Measurements from ENCODE around the gene CMTM6.
"Not testable (repeated sequence)": the region's sequence is repeated elsewhere in the genome, so short reads cannot be mapped to it uniquely, and the experiment has no call there.

CMTM6 gene

DNA sequence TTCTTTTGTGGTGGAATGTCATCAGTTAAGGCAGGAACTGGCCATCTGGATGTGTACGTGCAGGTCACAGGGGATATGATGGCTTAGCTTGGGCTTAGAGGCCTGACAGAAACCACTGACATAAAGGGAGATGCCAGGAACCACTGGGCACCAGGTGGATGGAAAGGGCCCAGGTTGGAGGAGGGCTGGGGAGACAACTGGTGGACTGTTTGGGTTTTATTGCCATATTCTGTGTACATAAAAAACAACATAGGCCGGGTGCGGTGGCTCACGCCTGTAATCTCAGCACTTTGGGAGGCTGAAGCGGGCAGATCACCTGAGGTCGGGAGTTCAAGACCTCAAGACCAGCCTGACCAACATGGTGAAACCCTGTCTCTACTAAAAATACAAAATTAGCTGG, 35.8 kb downstream of the CMTM6 start:
- not testable (repeated sequence) for DNase-seq (ENCODE audit: low spot score)

DNA sequence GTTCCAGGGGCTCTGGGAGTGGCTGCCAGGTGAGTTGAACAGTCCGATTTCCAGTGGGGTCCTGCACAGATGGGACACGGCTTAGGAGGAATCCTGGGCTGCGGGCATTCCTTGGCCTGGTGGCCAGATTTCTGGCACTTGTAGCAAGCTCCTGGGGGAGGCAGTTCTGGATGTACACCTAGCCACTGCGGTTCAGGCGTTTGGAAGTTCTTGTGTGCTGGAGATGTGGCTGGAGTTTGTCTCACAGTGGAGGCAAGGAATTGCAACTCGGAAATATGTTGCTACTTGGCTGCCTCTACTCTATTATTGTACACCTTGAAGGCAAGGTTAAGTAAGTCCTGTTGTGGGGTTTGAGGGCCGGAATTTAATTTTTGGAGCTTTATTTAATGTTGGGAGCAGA, 37.9 kb downstream of the CMTM6 start:
- not testable (repeated sequence) for DNase-seq (ENCODE audit: low spot score)

- DNase-seq (ENCODE audit: low spot score), result not testable (repeated sequence)
Observed at GRCh38 chr3:32463415-32463814, 39.2 kb downstream of the CMTM6 start.

DNA sequence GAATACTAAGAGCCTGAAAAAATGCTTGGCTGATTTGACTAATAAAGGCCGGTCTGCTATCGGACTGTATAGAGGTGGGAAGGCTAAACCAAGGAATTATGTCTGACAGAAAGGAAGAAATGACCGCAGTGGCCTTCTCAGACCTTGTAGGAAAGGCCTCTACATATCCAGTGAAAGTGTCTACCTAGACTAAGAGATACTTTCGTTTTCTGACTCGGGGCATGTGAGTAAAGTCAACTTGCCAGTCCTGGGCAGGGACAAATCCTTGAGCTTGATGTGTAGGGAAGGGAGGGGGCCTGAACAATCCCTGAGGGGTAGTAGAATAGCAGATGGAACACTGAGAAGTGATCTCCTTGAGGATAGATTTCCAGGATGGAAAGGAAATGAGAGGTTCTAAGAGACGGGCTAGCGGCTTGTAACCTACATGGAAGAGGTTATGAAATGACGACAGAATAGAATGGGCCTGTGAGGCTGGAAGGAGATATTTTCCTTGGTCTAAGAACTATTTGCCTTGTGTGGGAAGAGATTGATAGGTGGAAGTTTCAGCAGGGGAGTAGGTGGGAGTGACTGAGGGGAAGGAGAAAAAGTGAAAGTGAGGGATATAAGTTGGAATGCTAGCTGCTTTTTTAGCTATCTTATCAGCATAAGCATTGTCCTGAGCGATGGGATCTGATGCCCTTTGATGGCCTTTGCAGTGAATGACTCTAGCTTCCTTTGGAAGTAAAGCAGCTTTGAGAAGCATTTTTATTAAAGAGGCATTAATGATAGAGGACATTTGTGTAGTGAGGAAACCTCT, 40.3 kb downstream of the CMTM6 start:
- not testable (repeated sequence) for DNase-seq (ENCODE audit: low spot score)

- not testable (repeated sequence) for DNase-seq (ENCODE audit: low spot score)
Observed at GRCh38 chr3:32460817-32461496, 41.7 kb downstream of the CMTM6 start.

DNA sequence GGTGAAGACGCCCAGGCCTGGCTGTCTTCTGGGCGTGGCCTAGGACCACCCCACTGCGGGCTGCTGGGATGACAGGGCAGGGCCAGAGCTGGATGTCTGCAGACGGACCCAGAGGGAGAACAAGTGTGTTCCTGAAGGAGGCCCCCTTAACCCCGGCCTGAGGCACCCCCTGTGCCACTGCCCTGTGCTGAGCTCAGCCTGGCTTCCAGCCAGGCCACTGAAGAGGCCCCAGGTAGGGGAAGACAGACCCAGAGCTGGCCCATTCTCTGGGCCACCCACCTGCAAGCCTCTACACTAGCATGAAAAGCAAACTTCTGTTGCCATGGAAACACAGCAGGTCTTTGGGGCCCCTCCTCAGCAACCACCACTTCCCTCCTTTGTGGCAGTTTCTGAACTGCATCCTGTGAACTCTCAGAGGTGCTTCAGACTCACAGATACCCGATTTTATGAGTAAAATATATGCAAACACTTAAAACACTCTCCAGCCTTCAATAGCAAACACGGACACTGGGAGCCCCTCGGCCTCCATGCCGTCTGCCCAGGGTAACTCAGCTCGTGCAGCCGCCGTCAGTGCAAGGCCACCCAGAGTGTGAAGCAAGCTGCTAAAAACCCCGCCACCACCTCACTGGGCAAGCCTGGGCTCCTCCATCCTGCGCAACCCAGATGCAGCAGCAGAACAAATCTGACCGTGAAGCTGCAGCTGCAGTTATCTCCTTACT, 42.5 kb downstream of the CMTM6 start:
- no peak for DNase-seq (ENCODE audit: low spot score)

GRCh38 chr3:32459450-32459849, 43.2 kb downstream of the CMTM6 start:
- no peak for DNase-seq (ENCODE audit: low spot score)

GRCh38 chr3:32457971-32458471, 44.6 kb downstream of the CMTM6 start:
- DNase-seq (ENCODE audit: low spot score), result no peak

DNA sequence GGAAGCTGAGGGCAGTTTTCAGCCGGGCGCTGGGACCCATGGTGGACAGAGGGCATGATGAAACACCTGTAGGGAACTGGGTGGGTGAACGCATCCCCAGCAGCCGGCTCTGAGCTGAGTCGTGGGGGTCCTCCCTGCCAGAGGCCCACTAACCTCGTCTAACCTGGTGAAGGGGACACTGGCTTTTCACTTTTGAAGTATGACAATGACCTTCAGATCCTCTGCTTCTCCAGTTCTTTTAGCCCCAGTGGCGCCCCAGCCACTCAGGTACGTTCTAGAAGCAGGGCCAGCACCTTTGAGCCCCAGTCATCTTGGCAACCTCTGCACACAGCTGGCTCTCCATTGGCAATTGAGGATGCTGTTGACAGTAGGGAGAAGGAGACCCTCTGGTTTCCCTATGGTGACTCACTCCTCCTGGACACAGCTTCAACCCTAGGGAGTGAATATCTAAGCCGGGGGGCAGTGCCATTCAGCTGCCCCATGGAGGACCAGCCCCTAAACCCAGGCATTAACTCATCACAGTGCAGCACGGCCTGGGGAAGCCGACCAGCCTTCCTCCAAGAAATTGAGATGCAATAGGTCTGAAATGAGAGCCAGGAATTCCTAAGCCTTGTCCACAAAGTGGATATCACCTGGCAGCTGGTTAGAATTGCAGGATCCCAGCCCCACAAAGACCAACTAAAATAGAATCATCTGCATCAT, 46.1 kb downstream of the CMTM6 start:
- DNase-seq (ENCODE audit: low spot score), result no peak

- no peak for DNase-seq (ENCODE audit: low spot score)
Observed at GRCh38 chr3:32455609-32456428, 46.8 kb downstream of the CMTM6 start.

DNA sequence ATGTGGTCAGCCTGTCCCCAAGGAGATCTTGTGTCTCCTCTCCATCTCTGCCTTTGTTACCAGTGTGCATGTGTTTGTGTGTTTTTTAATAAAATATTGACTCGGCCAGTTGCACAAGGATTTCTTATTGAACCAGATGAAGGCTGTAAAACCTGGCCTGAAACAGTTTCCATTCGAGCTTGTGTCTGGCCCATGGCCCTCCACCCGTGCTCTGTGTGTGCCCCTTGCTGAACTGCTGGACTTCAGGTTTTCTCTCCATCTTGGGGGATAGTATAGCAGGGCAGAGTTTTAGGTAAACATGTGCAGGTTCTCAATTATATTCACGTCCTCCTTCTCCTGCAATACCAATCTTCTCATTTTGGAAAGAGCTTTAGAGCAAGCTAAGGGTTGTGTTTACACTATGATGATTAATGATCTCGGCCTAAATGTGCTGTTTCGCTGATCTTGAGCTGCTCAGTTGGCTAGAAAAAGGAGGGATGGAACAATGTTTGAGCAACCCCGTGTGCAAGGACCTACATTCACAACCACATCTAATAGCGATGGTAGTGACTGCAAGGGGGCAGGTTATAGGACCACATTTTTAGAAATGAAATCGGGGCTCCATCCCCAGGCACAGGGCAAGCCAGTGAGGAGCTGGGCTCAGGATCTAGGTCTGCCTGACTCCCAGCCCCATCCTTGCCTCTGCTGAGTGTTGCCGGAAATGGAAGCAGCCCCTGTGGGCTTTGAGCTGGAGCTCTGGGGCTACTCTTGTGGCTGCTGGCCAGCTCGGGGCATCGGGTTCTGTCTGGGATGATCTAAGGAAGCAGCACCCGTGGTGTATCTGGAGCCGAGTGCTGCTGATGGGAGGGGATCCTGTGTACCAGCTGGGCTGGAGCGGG, 47.7 kb downstream of the CMTM6 start:
- DNase-seq (ENCODE audit: low spot score), result no peak

DNA sequence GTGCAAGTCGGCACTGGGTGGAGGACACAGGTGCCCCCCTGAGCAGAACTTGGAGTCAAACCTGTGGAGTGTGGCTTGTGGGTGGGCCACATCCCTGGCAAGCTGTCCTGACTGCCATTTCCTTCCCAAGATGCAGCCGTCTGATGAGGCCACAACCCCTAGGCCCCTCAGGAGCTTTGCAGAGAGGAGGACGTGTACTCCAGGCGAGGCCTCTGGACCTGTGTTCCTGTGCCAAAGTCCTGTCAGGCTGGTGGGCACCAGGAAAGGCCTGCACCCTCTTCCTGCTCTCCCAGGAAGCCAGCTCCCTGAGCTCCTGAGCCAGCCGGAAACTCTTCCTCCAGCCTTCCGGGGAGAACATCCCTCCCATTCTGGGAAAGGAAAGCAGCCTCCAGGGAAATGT, 48.5 kb downstream of the CMTM6 start:
- DNase-seq (ENCODE audit: low spot score), result no peak

- DNase-seq (ENCODE audit: low spot score), result no peak
Observed at GRCh38 chr3:32453346-32453745, 49.3 kb downstream of the CMTM6 start.

- no peak for DNase-seq (ENCODE audit: low spot score)
Observed at GRCh38 chr3:32452009-32452408, 50.6 kb downstream of the CMTM6 start.

- no peak for DNase-seq (ENCODE audit: low spot score)
Observed at GRCh38 chr3:32450992-32451659, 51.5 kb downstream of the CMTM6 start.

DNA sequence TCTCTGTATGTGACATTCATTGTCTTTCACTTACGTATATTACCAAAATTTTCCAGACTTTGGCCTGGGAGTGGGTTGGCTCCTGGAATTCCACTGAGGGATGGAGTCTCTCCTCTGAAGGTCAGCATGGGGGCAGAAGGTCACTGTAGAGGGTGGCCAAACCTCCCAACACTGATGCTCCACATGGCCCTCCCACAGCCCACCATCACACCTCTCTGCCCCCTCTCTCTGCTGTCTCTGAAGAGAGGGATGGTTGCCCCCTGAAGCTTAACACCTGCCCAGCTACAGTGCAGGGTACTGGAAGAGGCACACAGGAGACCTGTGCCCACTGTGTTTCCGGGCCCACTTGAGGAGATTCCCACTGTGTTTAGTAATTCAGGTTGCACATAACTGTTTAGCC, 52.2 kb downstream of the CMTM6 start:
- DNase-seq (ENCODE audit: low spot score), result no peak

DNA sequence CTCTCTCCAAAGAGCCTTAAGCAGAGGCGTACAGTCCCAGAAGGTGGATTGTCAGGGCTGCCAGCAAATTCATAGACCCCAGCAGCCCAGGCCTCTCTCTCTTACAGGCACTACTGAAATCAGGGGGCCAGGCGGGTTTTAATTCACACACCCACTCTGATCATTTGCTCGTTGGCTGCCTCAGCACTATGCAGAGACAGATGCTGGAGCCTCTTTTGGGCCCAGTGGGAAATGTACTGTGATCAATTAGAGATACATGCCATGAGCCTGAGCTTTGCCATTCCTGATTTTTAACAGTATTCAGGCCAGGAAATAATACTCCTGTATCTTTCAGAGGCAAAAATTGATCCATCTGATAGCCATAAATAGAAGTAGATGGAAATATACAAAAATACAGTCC, 53.0 kb downstream of the CMTM6 start:
- DNase-seq (ENCODE audit: low spot score), result no peak

- DNase-seq (ENCODE audit: low spot score), result no peak
Observed at GRCh38 chr3:32448686-32449474, 53.8 kb downstream of the CMTM6 start.

DNA sequence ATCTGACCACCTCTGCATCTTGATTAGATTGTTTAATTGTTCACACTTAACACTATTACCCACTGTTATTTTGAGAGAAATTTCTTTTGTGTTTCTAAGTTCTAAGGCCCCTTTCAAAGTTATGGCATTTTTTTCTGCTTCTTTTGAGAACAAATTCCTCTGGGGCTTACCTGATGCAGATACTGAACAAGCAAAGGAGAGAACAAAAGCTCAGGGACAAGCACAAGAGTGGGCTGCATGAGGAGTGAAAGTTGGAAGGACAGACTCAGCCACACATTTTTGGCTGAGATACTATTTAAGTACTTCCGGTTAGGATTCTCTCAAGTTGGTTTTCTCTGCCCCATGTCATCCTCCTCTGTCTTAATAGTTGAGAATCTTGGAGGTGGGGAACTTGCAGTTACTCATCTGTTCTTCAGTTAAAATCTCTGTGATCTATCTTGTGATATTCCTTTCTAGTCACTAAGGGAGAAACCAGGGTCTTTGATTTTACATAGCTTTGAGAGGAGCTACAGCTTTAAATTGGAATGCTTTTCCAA, 54.7 kb downstream of the CMTM6 start:
- no peak for DNase-seq (ENCODE audit: low spot score)
